ENCODE measurements around the gene NEMP2.
A peak's percentile ranks its signal among the peaks of the same experiment; 100 is the strongest.

The NEMP2 gene

DNA sequence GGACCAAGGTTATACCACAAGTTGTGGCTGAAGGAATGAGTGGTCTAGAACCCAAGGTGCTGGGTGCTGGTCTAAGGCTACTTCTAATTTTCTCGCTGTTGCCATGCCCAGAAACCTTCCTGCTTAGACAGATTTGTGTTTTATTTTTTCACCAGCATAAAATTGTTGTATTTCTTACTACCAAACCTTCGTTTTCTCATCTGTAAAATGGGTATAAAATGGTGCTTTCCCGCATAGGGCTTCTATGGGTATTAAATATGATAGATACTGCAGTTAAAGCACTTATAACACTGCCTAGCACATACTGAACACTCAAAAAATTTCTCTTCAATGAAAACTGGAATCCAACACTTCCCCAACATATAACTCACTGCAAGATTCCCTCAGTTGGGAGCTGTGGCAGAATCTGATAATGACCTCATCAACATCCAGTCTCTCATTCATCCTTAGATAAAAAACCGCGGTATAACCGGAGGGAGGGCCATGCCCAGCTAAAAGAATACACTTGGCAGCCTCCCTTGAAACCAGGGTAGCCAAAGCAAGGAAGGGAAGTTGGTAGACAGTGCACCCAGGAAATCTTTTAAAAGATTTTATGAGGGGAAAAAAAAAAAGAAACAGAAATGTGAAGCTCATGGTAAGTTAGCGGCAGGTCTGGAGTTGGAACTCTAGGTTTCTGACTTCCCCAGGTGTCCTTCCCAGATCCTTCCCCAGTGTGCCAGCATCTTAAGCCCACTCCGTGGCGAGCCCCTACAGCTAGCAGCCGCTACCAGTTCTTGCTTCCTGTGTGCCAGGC is 1.2 kb downstream of the NEMP2 start:
- DNase-seq (ENCODE audit: insufficient read length): no peak
- FAIRE-seq: no peak
- TF ChIP-seq TAF1 (IDR thresholded peaks at IDR 0.05; ENCODE audit: borderline replicate concordance, low read depth, low read length) (no peak), POLR2AphosphoS5 (IDR thresholded peaks at IDR 0.05; ENCODE audit: low read depth, low read length) (0 out of 2 replicates have a peak, but pooled peaks have one; percentile 43), POLR2A (IDR thresholded peaks at IDR 0.05; ENCODE audit: low read depth, low read length) (no peak)

DNA sequence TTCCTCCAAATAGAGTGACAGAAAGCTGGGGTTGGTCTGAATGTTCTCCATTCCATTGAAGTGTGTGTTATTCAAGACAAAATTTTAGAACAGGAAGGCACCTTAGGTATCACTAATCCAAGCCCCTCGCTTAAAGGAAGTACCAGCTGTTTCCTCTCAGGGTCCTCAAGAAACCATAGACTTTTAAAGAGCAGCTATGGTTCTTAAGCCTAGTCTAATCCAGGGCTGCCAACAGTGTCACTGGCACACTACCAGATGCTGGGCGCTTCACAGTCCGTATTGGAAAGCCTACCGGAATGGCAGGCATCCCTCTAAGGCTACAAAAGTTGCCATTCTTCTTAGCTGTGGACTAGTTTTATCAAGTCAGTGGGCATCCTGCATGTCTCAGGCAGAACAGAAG is 1.9 kb downstream of the NEMP2 start:
- peak; percentile 9 for FAIRE-seq

DNA sequence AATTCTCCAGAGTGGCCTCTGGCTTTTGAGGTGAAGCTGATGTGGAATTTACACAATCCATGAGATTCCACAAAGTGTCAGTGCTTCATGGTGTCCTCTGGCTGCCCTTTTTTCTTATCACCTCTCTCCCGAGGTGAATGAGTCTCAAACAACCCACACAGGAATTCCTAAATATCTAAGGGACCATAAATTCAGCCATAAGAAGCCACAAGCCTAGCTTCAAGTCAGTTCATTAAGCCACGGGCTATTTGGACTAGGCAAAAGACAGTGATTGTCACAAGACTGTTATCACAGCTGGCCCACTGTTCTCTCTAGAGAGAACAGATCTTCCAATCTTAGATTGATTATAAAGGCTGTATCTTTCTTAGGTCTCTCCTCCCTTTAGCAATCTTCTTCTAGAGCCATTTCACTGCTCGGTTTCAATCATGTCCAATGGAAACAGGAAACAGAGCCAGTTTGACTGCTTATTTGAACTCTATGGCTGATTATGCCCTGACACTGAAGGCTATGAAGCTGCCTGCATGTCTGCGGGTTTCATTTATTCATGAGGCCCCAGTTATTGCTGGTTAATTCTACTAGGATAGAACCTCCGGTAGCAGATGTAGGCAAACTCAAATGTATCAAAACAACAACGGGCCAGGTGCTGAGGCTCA is 4.1 kb downstream of the NEMP2 start:
- DNase-seq (ENCODE audit: insufficient read length) (no peak), FAIRE-seq (no peak)
- TF ChIP-seq POLR2A (IDR thresholded peaks at IDR 0.05; ENCODE audit: low read depth, low read length): no peak
- TF ChIP-seq POLR2AphosphoS5 (IDR thresholded peaks at IDR 0.05; ENCODE audit: low read depth, low read length): no peak
- TF ChIP-seq TAF1 (IDR thresholded peaks at IDR 0.05; ENCODE audit: borderline replicate concordance, low read depth, low read length): no peak

More for the DNA sequence above, 1.9 kb downstream of the NEMP2 start:
- TF ChIP-seq POLR2AphosphoS5 (IDR thresholded peaks at IDR 0.05; ENCODE audit: low read depth, low read length) (no peak), POLR2A (IDR thresholded peaks at IDR 0.05; ENCODE audit: low read depth, low read length) (no peak), TAF1 (IDR thresholded peaks at IDR 0.05; ENCODE audit: borderline replicate concordance, low read depth, low read length) (no peak)
- no peak for DNase-seq (ENCODE audit: insufficient read length)

DNA sequence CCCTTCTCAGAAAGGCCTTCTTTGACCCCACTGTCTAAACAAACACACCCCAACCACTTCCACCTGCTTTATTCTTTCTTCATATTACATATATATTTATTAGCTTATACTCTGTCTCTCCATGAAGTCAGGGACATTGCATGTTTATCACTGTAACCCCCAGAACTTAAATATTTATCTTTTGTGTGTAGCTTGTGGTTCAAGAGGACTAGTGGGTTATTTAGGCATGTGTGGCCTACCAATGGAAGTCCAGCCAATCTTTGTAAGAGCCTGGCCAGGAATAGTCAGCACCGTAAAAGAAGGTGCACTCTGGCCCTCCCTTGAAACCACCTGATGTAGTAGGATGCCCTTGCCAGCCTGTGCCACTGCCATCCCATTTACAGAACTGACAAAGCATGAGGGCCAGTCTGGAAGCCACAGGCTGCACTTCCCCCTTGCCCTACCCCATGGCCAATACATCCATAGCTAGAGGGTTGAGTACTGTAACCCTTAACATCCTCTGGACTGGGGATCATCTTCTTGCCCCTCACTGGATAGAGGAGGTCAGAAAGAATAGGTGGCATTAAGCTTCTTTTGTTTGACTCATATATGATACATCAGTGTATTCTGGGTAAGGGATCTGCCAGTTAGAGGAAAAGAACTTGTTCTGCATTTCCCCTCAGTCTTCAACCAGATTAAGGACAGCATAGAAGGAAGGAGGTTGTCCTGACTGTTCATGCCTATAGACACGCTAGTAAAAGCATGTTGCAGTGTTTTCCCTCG is 4.9 kb downstream of the NEMP2 start:
- no peak for DNase-seq (ENCODE audit: insufficient read length)
- TF ChIP-seq POLR2AphosphoS5 (IDR thresholded peaks at IDR 0.05; ENCODE audit: low read depth, low read length) (no peak), POLR2A (IDR thresholded peaks at IDR 0.05; ENCODE audit: low read depth, low read length) (no peak), TAF1 (IDR thresholded peaks at IDR 0.05; ENCODE audit: borderline replicate concordance, low read depth, low read length) (no peak)
- peak; percentile 73 for FAIRE-seq

DNA sequence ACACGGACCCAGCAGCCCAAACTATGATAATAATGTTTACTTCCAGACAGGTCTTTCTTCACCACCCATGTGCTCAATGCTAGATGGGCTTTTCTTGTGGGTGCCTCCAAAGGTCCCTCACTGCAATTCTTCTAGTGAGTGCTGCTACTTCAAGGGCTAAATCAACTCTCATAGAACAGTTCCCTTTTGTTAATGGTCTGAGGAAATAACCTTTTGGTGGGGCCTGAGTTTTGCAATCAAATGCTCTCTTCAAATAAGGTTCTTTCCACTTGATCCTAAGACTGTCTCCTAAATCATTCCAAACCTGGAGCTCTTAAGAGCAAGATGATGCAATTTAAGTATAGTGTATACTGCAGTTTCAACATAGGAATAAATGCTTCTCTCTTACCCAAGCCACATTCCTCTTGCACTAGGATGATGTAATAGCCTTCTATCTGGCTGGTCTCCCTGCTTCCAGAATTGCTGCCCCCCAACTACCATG is 6.0 kb downstream of the NEMP2 start:
- DNase-seq (ENCODE audit: insufficient read length) (no peak), FAIRE-seq (peak; percentile 14)
- TF ChIP-seq POLR2A (IDR thresholded peaks at IDR 0.05; ENCODE audit: low read depth, low read length) (no peak), TAF1 (IDR thresholded peaks at IDR 0.05; ENCODE audit: borderline replicate concordance, low read depth, low read length) (no peak), POLR2AphosphoS5 (IDR thresholded peaks at IDR 0.05; ENCODE audit: low read depth, low read length) (no peak)

DNA sequence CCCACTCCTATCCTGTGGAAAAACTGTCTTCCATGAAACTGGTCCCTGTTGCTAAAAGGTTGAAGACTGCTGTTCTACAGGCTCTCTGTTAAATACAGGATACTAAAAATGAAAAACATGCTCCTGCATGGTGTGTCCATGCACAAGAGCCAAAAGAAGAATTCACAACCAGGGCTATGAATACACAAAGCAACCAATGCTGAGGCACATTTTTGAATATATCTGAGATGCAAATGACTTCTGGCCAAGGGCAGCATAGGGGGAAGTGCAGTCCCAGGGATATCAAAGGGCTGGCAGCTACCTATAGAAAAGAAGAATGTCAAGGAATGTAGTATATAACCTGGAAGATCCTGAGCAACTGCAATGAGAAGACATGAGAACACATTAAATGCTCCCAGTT is 6.6 kb downstream of the NEMP2 start:
- no peak for DNase-seq (ENCODE audit: insufficient read length)
- TF ChIP-seq POLR2AphosphoS5 (IDR thresholded peaks at IDR 0.05; ENCODE audit: low read depth, low read length) (no peak), TAF1 (IDR thresholded peaks at IDR 0.05; ENCODE audit: borderline replicate concordance, low read depth, low read length) (no peak), POLR2A (IDR thresholded peaks at IDR 0.05; ENCODE audit: low read depth, low read length) (no peak)
- FAIRE-seq: no peak

DNA sequence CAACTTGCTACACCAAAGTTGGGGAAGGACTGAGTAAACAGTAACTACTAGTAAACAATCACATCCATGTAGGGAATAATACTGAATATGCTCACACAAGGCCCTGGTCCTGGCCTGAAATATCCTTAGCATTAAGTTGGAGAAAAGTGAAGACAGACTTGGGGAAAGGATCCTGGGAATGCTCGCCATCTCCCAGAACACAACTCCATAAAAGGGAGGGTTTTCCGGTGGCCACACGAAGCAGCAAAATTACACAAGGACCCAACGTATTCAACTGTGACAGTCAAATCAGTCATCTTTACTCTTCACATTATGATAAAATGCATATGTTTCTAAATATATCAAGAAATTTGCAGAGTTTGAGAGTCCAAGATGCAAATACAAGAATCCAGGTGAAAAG is 7.3 kb downstream of the NEMP2 start:
- peak; percentile 56 for FAIRE-seq
- no peak for DNase-seq (ENCODE audit: insufficient read length)
- TF ChIP-seq POLR2AphosphoS5 (IDR thresholded peaks at IDR 0.05; ENCODE audit: low read depth, low read length): no peak
- TF ChIP-seq POLR2A (IDR thresholded peaks at IDR 0.05; ENCODE audit: low read depth, low read length): no peak
- TF ChIP-seq TAF1 (IDR thresholded peaks at IDR 0.05; ENCODE audit: borderline replicate concordance, low read depth, low read length): no peak

DNA sequence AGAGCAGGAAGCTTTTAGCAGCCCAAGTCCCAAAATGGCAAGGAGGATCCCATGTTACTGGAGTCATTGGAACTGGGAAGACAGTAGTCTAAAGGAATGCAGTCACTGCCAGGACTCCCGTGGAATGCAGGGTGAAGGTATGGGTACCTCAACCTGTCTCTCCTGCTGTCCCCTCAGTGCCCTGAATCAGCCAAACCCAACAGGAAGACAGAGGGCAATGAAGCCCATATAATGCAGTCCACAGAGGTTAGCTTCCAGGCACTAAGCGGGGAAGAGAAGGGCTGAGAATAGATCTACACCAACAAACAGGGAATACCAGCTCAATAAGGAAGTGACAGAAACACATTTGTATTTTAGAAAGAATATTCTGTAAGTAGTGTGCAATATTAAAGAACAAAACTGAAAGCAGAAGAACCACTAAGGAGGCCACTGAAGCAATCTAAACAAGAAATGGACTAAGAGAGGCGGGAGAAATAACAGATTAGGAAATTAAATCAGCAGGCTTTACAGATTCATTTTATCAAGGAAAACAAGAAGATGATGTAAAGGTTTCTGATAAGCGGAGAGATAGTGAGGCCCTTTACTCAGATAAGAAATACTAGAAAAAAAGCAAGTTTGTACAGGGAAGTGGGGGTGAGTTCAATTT is 8.3 kb downstream of the NEMP2 start:
- no peak for DNase-seq (ENCODE audit: insufficient read length)
- FAIRE-seq: peak; percentile 73
- no peak for TF ChIP-seq POLR2A (IDR thresholded peaks at IDR 0.05; ENCODE audit: low read depth, low read length)
- no peak for TF ChIP-seq TAF1 (IDR thresholded peaks at IDR 0.05; ENCODE audit: borderline replicate concordance, low read depth, low read length)
- TF ChIP-seq POLR2AphosphoS5 (IDR thresholded peaks at IDR 0.05; ENCODE audit: low read depth, low read length): no peak

DNA sequence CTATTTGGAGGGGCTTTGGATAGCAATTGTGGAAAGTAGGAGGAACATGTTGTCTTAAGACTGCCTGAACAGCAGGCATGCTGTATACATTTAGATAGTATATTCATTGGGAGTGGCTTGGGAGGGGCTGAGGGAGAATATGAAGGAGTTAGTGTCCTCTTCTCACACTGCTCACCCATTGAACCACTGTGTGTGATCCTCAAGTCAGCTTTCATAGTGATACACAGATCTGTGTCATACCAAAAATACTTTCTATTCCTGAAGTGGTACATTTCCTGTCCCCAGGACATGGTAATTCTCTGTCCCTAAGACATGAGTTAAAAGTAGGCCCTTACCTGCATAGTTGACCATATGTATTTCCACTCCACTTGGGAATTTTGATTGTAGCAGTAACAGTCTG is 9.6 kb downstream of the NEMP2 start:
- TF ChIP-seq POLR2A (IDR thresholded peaks at IDR 0.05; ENCODE audit: low read depth, low read length): no peak
- no peak for TF ChIP-seq TAF1 (IDR thresholded peaks at IDR 0.05; ENCODE audit: borderline replicate concordance, low read depth, low read length)
- TF ChIP-seq POLR2AphosphoS5 (IDR thresholded peaks at IDR 0.05; ENCODE audit: low read depth, low read length): no peak
- DNase-seq (ENCODE audit: insufficient read length) (no peak), FAIRE-seq (no peak)

DNA sequence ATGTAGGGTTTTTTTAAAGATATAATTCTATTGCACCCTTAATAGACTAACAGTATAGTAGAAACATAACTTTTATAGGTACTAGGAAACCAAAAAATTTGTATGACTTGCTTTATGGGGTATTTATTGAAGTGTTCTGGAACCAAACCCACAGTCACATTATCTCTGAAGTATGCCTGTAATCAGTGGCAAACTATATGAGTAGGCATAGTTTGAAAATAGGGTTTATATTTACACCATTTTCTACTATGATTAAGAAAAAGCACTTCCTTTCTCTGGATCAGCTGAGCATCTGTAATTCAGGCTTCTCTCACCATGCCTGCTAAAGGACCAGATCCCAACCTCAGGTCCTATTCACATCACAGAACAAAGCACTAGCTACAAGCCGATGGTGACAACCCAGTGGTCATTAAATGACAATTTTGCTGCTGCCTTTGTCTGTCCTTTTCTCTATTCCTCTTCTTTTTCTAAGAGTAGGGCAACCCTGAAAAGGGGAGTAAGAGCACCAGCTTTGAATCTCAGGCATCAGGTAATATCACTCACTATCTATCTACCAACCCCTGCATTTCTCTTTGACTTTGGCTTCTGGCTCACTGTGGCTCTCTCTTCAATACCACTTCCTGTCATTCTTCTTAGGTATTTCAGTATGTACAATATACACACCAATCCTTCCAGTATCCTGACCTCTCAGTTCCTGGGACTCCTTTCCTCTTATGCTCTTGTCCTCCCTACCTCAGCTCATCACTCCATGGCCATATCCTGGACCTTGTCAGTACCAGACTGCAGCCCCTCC is 14.4 kb downstream of the NEMP2 start:
- no peak for TF ChIP-seq TAF1 (IDR thresholded peaks at IDR 0.05; ENCODE audit: borderline replicate concordance, low read depth, low read length)
- TF ChIP-seq POLR2A (IDR thresholded peaks at IDR 0.05; ENCODE audit: low read depth, low read length): no peak
- no peak for TF ChIP-seq POLR2AphosphoS5 (IDR thresholded peaks at IDR 0.05; ENCODE audit: low read depth, low read length)
- DNase-seq (ENCODE audit: insufficient read length) (no peak), FAIRE-seq (no peak)
